Skin epidermis (tissue), 12 donors: ENCODE results near the gene LYPD8.

Experiments used
- H3K27ac ChIP-seq, 21 experiments: fragments of 200-600 bp; sonication (generic) in 11 of 21; one replicate each; pipeline ENCODE4 v1.5.0; 2020; ENCODE audit warnings: mild to moderate bottlenecking in 3 of 21, inconsistent platforms in 2 of 21, moderate library complexity in 2 of 21
- H3K4me3 ChIP-seq, 7 experiments: fragments of 200-600 bp; sonication (generic) in 2 of 7; one replicate each; pipeline ENCODE4 v1.5.0; 2020; ENCODE audit warnings: inconsistent platforms in 2 of 7, mild to moderate bottlenecking in 2 of 7, moderate library complexity in 1 of 7

The LYPD8 gene

GRCh38 chr1:248710305-248710900, 45.2 kb downstream of the LYPD8 start:
- Histone ChIP-seq H3K4me3 (no peak overlapping the region), H3K27ac (peak overlapping the region in 2 of 21 experiments; percentile 31 to 39)

- H3K4me3 ChIP-seq: no peak overlapping the region
- H3K27ac ChIP-seq: no peak overlapping the region
These were observed 51.0 kb downstream of the LYPD8 start for GRCh38 chr1:248704606-248705005.

GRCh38 chr1:248703674-248704073, 51.9 kb downstream of the LYPD8 start:
- H3K27ac ChIP-seq: no peak overlapping the region
- no peak overlapping the region for H3K4me3 ChIP-seq

GRCh38 chr1:248702714-248703113, 52.8 kb downstream of the LYPD8 start, which contains the start of gene OR14I1:
Gene OR14I1, minus strand, starts transcription at chr1:248702766.
- Histone ChIP-seq H3K27ac (no peak within 1 kb of the TSS), H3K4me3 (no peak within 1 kb of the TSS)

GRCh38 chr1:248699099-248699498, 56.5 kb downstream of the LYPD8 start:
- no peak overlapping the region for H3K4me3 ChIP-seq
- no peak overlapping the region for H3K27ac ChIP-seq

GRCh38 chr1:248697907-248698306, 57.7 kb downstream of the LYPD8 start:
- H3K27ac ChIP-seq: no peak overlapping the region
- no peak overlapping the region for H3K4me3 ChIP-seq

GRCh38 chr1:248696774-248697173, 58.8 kb downstream of the LYPD8 start:
- Histone ChIP-seq H3K4me3 (no peak overlapping the region), H3K27ac (no peak overlapping the region)

GRCh38 chr1:248696261-248696660, 59.3 kb downstream of the LYPD8 start:
- Histone ChIP-seq H3K27ac (no peak overlapping the region), H3K4me3 (no peak overlapping the region)

- Histone ChIP-seq H3K27ac (no peak overlapping the region), H3K4me3 (no peak overlapping the region)
These were observed 60.0 kb downstream of the LYPD8 start for GRCh38 chr1:248695451-248696132.

- no peak overlapping the region for H3K4me3 ChIP-seq
- H3K27ac ChIP-seq: no peak overlapping the region
These were observed 63.9 kb downstream of the LYPD8 start for GRCh38 chr1:248691567-248692155.
